OCI-LY3 (cell line): Measurements from ENCODE around the gene XPO6.

Source experiments
- H2AFZ ChIP-seq: fragments of 200-600, 300-600 bp; shearing (Covaris generic); 2 replicates; pipeline ENCODE4 v1.6.0; 2014; ENCODE audit warnings: antibody characterized with exemption, low read depth, low read length
- H3K27ac ChIP-seq: fragments of 200-600, 300-600 bp; sonication (generic); 2 replicates; pipeline ENCODE4 v1.5.1; 2014; ENCODE audit warnings: mild to moderate bottlenecking, low read length, moderate library complexity, mixed read lengths
- H3K27me3 ChIP-seq: fragments of 200-600, 300-600 bp; sonication (generic); 2 replicates; pipeline ENCODE4 v1.6.1; 2014; ENCODE audit warnings: low read depth, low read length, mixed read lengths
- H3K36me3 ChIP-seq: fragments of 200-600, 300-600 bp; sonication (generic); replicated peaks from 2 replicates; pipeline ENCODE3; 2014; ENCODE audit warnings: low read depth, low read length, mixed read lengths
- H3K4me1 ChIP-seq: fragments of 300-600, 200-600 bp; sonication (generic); 2 replicates; pipeline ENCODE4 v1.6.1; 2014; ENCODE audit warnings: low read length, mixed read lengths
- H3K4me2 ChIP-seq: fragments of 200-600, 300-600 bp; sonication (generic); 2 replicates; pipeline ENCODE4 v1.6.1; 2014; ENCODE audit warnings: low read length, mixed read lengths
- H3K4me3 ChIP-seq: fragments of 300-600, 200-600 bp; sonication (generic); 2 replicates; pipeline ENCODE4 v1.5.1; 2014; ENCODE audit warnings: antibody characterized with exemption, mild to moderate bottlenecking, low read length, moderate library complexity
- H3K79me2 ChIP-seq: fragments of 300-600, 200-600 bp; shearing (Covaris generic); 2 replicates; pipeline ENCODE4 v1.6.1; 2014; ENCODE audit warnings: mild to moderate bottlenecking, low read length, mixed read lengths
- H3K9ac ChIP-seq: fragments of 300-600, 200-600 bp; shearing (Covaris generic); 2 replicates; pipeline ENCODE4 v1.6.0; 2014; ENCODE audit warnings: mild to moderate bottlenecking, low read length, moderate library complexity
- H3K9me3 ChIP-seq: fragments of 200-600, 300-600 bp; shearing (Covaris generic); 2 replicates; pipeline ENCODE4 v1.6.1; 2014; ENCODE audit warnings: low read length, mixed read lengths; ENCODE audit not compliant: insufficient read depth
- H4K20me1 ChIP-seq: fragments of 200-600, 300-600 bp; sonication (generic); 2 replicates; pipeline ENCODE4 v1.6.1; 2016; ENCODE audit warnings: low read length, mixed read lengths; ENCODE audit not compliant: insufficient read depth
- CTCF ChIP-seq: fragments of 200-600, 300-600 bp; sonication (generic); IDR thresholded peaks from 2 replicates; pipeline ENCODE4 v1.5.1; 2014; ENCODE audit warnings: antibody characterized with exemption, low read length, low read depth
- EZH2phosphoT487 ChIP-seq: fragments of 200-600 bp; shearing (Covaris generic); IDR thresholded peaks from 2 replicates; pipeline ENCODE4 v1.6.1; 2018; ENCODE audit warnings: antibody characterized with exemption, mixed run types, low read depth

Gene XPO6

GRCh38 chr16:28057949-28058348 lies 153.8 kb downstream of the XPO6 start:
- Histone ChIP-seq H2AFZ (no peak overlapping the region), H3K27ac (no peak overlapping the region), H3K4me2 (no peak overlapping the region), H3K27me3 (0 out of 2 replicates have a peak, but pooled peaks cover 2% of the 10 kb centered on the region), H3K9me3 (no peaks in the 10 kb centered on the region), H3K4me1 (no peaks in the 10 kb centered on the region), H3K36me3 (no peaks in the 10 kb centered on the region), H3K79me2 (no peaks in the 10 kb centered on the region), H3K9ac (no peak overlapping the region), H4K20me1 (no peaks in the 10 kb centered on the region), H3K4me3 (no peak overlapping the region)
- TF ChIP-seq EZH2phosphoT487 (no peak), CTCF (no peak)

- no peak overlapping the region for H2AFZ ChIP-seq
- no peaks in the 10 kb centered on the region for H3K4me1 ChIP-seq
- H3K36me3 ChIP-seq: no peaks in the 10 kb centered on the region
- H3K9ac ChIP-seq: no peak overlapping the region
- H3K4me3 ChIP-seq: no peak overlapping the region
- H3K4me2 ChIP-seq: no peak overlapping the region
- H3K9me3 ChIP-seq: no peaks in the 10 kb centered on the region
- H3K27ac ChIP-seq: no peak overlapping the region
- H3K27me3 ChIP-seq: 0 out of 2 replicates have a peak, but pooled peaks cover 3% of the 10 kb centered on the region
- H3K79me2 ChIP-seq: no peaks in the 10 kb centered on the region
- no peak for TF ChIP-seq EZH2phosphoT487
- H4K20me1 ChIP-seq: no peaks in the 10 kb centered on the region
Observed at GRCh38 chr16:28053461-28053860, 158.3 kb downstream of the XPO6 start.

- H2AFZ ChIP-seq: no peak overlapping the region
- H3K4me3 ChIP-seq: no peak overlapping the region
- H3K79me2 ChIP-seq: no peaks in the 10 kb centered on the region
- H3K9me3 ChIP-seq: no peaks in the 10 kb centered on the region
- no peaks in the 10 kb centered on the region for H3K4me1 ChIP-seq
- H3K27ac ChIP-seq: no peak overlapping the region
- H3K36me3 ChIP-seq: no peaks in the 10 kb centered on the region
- TF ChIP-seq CTCF (no peak), EZH2phosphoT487 (no peak)
- H3K27me3 ChIP-seq: 0 out of 2 replicates have a peak, but pooled peaks cover 3% of the 10 kb centered on the region
- H3K9ac ChIP-seq: no peak overlapping the region
- H4K20me1 ChIP-seq: no peaks in the 10 kb centered on the region
- no peak overlapping the region for H3K4me2 ChIP-seq
Observed at GRCh38 chr16:28052274-28053128, 159.3 kb downstream of the XPO6 start.

- Histone ChIP-seq H3K4me2 (no peak overlapping the region), H3K27ac (no peak overlapping the region), H3K27me3 (0 out of 2 replicates have a peak, but pooled peaks cover 3% of the 10 kb centered on the region), H3K9ac (no peak overlapping the region), H2AFZ (no peak overlapping the region), H4K20me1 (no peaks in the 10 kb centered on the region), H3K79me2 (no peaks in the 10 kb centered on the region), H3K4me1 (no peaks in the 10 kb centered on the region), H3K9me3 (no peaks in the 10 kb centered on the region), H3K4me3 (no peak overlapping the region), H3K36me3 (no peaks in the 10 kb centered on the region)
- TF ChIP-seq CTCF (no peak), EZH2phosphoT487 (no peak)
Observed at GRCh38 chr16:28051486-28051885, 160.3 kb downstream of the XPO6 start.
